Nephron (organoid): ENCODE results near the gene PNPLA7.

ENCODE experiments used
- H3K27ac Mint-ChIP-seq, 3 experiments: 2 replicates each; pipeline ENCODE4 v1.8.0; 2020; ENCODE audit warnings: mixed read lengths in 3 of 3, mild to moderate bottlenecking in 2 of 3, moderate library complexity in 1 of 3
- H3K27me3 Mint-ChIP-seq: 2 replicates; pipeline ENCODE4 v1.8.0; 2021; ENCODE audit warnings: low read depth, mild to moderate bottlenecking, moderate library complexity, mixed read lengths
- H3K36me3 Mint-ChIP-seq: 2 replicates; pipeline ENCODE4 v1.8.0; 2020; ENCODE audit warnings: low read depth, mixed read lengths
- H3K4me1 Mint-ChIP-seq: 2 replicates; pipeline ENCODE4 v1.8.0; 2020; ENCODE audit warnings: mixed read lengths
- H3K4me3 Mint-ChIP-seq, 3 experiments: 2 replicates each; pipeline ENCODE4 v1.8.0; 2020; ENCODE audit warnings: mild to moderate bottlenecking in 3 of 3, mixed read lengths in 3 of 3, moderate library complexity in 2 of 3
- H3K9me3 Mint-ChIP-seq: 2 replicates; pipeline ENCODE4 v1.8.0; 2020; ENCODE audit warnings: mixed read lengths
- CTCF ChIP-seq, 3 experiments: fragments of 200-600 bp; sonication (generic); IDR thresholded peaks; one replicate each; pipeline ENCODE4 v1.5.0; 2021; ENCODE audit warnings: antibody characterized with exemption in 3 of 3; ENCODE audit not compliant: unreplicated experiment in 3 of 3

PNPLA7 gene

DNA sequence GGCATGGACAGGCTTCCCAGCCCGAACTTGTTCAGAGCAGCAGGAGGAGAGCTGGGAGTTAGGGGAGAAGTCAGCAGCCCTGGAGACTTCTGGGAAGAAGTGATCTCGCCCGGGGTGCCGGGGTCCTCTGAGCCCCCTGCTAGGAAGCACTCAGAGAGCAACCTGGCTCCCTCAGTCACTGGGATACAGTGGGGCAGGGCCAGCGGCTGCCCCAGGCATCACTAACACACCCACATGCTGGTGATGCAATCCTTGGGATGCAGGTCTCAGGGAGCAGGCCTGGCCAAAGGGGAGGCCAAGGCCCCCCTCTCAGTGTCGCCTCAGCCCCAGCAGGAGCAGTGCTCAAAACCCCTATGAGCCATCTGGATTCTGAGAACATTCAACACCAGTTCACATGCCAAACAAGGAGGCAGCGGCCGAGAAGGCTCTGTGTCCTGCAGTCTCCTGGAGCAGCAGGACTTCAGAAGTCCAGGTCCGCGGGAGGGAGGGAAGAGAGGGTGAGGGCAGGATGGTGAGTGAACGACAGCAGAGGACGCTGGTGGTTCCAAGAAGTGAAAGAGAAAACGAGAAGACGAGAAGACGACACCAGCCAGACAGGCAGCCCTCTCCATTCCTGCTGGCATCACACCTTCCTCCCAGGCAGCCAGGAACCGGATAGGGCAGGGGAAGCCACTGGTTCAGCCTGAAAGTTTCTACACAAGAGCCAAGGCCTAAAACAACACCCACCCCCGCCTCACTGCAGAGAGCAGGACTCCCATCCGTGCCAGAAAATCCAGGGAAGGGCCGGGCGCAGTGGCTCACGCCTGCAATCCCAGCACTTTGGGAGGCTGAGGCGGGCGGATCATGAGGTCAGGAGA lies 2.3 kb downstream of the PNPLA7 start:
- Mint-ChIP-seq H3K27me3 (peaks cover 1% of the 10 kb centered on the region), H3K36me3 (peaks cover 4% of the 10 kb centered on the region), H3K4me1 (peaks cover 14% of the 10 kb centered on the region), H3K4me3 (peak overlapping the region; percentile 27 to 70 (median 51)), H3K27ac (peak overlapping the region in 2 of 3 experiments; percentile 50 to 86), H3K9me3 (no peaks in the 10 kb centered on the region)
- TF ChIP-seq CTCF (IDR thresholded peaks at IDR 0.05; ENCODE audit: unreplicated experiment in 3 of 3), result no peak

GRCh38 chr9:137545123-137545522 lies 5.1 kb downstream of the PNPLA7 start:
- Mint-ChIP-seq H3K36me3 (peaks cover 4% of the 10 kb centered on the region), H3K4me3 (no peak overlapping the region), H3K4me1 (peaks cover 6% of the 10 kb centered on the region), H3K9me3 (no peaks in the 10 kb centered on the region), H3K27ac (no peak overlapping the region), H3K27me3 (peaks cover 3% of the 10 kb centered on the region)
- no peak for TF ChIP-seq CTCF (IDR thresholded peaks at IDR 0.05; ENCODE audit: unreplicated experiment in 3 of 3)

- peaks cover 4% of the 10 kb centered on the region for H3K36me3 Mint-ChIP-seq
- H3K4me1 Mint-ChIP-seq, result no peaks in the 10 kb centered on the region
- no peak overlapping the region for H3K27ac Mint-ChIP-seq
- no peaks in the 10 kb centered on the region for H3K9me3 Mint-ChIP-seq
- no peak for TF ChIP-seq CTCF (IDR thresholded peaks at IDR 0.05; ENCODE audit: unreplicated experiment in 3 of 3)
- peaks cover 3% of the 10 kb centered on the region for H3K27me3 Mint-ChIP-seq
- H3K4me3 Mint-ChIP-seq, result no peak overlapping the region
These were observed 5.9 kb downstream of the PNPLA7 start for GRCh38 chr9:137544176-137544760.

DNA sequence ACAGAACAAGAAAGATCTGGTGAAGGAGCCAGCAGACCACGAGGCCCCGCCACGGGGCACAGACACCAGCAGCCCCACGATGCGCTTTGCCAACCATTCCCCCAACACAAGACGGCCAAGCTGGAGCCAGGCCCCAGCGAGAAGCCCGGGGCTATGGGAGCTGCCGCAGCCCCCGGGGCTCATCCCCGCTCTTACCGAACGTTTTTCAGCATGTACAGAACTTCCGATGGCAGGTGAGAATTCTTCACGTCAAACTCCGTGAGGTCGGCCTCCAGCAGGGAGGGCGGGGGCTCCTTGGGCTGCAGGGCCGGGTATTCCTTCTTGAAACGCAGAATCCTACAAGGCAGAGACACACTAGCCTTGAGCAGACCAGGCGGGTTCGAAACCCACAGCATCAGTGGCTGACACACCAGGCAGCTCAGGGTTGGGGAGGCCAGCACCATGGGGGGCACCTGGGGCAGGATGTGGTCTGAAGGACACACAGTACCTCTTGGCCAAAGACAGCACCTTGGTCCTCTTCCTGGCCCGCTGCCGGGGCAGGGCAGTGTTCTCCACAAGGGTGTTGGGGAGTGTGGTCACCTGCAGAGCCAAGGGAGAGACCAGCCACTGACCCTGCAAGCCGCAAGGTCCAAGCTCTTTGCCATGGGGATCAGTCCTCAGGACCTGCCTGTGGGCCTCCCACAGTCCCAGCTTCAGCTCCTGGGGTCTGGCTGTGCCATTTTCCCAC lies 6.8 kb downstream of the PNPLA7 start:
- Mint-ChIP-seq H3K27ac (no peak overlapping the region), H3K4me1 (no peaks in the 10 kb centered on the region), H3K4me3 (no peak overlapping the region), H3K36me3 (peaks cover 4% of the 10 kb centered on the region), H3K27me3 (peaks cover 3% of the 10 kb centered on the region), H3K9me3 (no peaks in the 10 kb centered on the region)
- no peak for TF ChIP-seq CTCF (IDR thresholded peaks at IDR 0.05; ENCODE audit: unreplicated experiment in 3 of 3)

- Mint-ChIP-seq H3K4me1 (no peaks in the 10 kb centered on the region), H3K27ac (no peak overlapping the region), H3K4me3 (no peak overlapping the region), H3K36me3 (peaks cover 4% of the 10 kb centered on the region), H3K9me3 (no peaks in the 10 kb centered on the region), H3K27me3 (peaks cover 3% of the 10 kb centered on the region)
- TF ChIP-seq CTCF (IDR thresholded peaks at IDR 0.05; ENCODE audit: unreplicated experiment in 3 of 3), result no peak
These were observed 7.7 kb downstream of the PNPLA7 start for GRCh38 chr9:137542486-137542885.
